ENCODE measurements around the gene GBE1.

GBE1 gene

DNA sequence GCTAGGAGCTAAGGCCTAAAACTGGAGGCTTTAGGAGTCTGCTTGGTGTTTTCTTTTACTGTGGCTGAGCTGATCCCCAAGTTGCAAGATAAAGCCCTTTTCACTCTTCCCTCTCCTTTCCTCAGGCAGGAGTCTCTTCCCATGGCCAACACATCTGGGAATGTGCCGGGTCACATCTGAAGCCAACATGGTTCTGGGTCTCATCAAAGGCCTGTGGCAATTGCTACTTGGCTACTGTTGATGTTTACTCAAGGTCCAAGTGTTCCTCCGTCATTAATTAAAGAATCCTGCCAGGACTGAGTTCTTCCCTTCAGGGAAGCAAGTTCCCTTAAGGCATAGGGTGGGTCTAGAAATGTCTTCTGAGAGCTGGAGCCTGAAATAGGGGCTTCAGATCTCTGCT is 230.2 kb downstream of the GBE1 start:
- H3K27me3 ChIP-seq (replicated peaks): no peaks in the 10 kb centered on the region
- TF ChIP-seq, protein P1, sequence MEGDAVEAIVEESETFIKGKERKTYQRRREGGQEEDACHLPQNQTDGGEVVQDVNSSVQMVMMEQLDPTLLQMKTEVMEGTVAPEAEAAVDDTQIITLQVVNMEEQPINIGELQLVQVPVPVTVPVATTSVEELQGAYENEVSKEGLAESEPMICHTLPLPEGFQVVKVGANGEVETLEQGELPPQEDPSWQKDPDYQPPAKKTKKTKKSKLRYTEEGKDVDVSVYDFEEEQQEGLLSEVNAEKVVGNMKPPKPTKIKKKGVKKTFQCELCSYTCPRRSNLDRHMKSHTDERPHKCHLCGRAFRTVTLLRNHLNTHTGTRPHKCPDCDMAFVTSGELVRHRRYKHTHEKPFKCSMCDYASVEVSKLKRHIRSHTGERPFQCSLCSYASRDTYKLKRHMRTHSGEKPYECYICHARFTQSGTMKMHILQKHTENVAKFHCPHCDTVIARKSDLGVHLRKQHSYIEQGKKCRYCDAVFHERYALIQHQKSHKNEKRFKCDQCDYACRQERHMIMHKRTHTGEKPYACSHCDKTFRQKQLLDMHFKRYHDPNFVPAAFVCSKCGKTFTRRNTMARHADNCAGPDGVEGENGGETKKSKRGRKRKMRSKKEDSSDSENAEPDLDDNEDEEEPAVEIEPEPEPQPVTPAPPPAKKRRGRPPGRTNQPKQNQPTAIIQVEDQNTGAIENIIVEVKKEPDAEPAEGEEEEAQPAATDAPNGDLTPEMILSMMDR (IDR thresholded peaks at IDR 0.05; ENCODE audit: low read depth, low read length, missing control alignments): no peak

DNA sequence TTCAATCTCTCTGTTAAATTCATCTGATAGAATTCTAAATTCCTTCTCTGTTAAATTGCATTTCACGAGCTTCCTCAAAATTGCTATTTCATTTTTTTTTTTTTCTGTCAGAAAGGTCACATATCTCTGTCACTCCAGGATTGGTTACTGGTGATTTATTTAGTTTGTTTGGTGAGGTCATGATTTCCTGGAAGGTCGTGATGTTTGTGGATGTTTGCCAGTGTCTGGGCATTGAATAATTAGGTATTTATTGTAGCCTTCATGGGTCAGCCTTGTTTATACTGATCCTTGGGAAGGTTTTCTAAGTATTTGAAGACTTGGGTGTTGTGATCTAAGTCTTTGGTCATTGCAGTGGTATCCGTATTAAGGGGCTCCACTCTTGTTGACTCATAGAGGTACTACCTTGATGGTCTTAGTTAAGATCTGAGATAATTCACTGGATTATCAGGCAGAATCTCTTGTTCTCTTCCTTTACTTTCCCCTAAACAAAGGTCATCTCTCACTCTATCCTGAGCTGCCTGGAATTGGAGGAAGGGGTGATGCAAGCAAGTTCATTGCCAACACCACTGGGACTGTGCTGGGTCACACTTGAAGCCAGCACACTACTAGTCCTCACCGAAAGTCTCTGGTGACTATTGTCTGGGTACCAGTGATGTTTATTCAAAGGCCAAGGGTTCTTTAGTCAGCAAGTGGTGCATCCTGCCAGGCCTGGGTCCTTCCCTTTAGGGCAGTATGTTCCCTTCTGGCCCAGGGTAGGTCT is 231.1 kb downstream of the GBE1 start:
- in situ Hi-C loops (cut with HindIII; ENCODE audit: low pct_ligation_motif_present, low sequenced_read_pairs): no loop called here
- Histone ChIP-seq H3K27ac (no peak overlapping the region), H3K27me3 (replicated peaks) (no peaks in the 10 kb centered on the region), H3K36me3 (replicated peaks) (no peaks in the 10 kb centered on the region), H3K4me3 (ENCODE audit: low read depth, low read length) (no peak overlapping the region)
- no peak for DNase-seq
- TF ChIP-seq, protein P1 (IDR thresholded peaks at IDR 0.05; ENCODE audit: low read depth, low read length, missing control alignments): no peak

More for the DNA sequence above, 230.2 kb downstream of the GBE1 start:
- DNase-seq: no peak
- H3K36me3 ChIP-seq (replicated peaks): no peaks in the 10 kb centered on the region
- H3K4me3 ChIP-seq (ENCODE audit: low read depth, low read length): no peak overlapping the region
- in situ Hi-C loops (cut with HindIII; ENCODE audit: low pct_ligation_motif_present, low sequenced_read_pairs): no loop called here
- no peak overlapping the region for H3K27ac ChIP-seq

DNA sequence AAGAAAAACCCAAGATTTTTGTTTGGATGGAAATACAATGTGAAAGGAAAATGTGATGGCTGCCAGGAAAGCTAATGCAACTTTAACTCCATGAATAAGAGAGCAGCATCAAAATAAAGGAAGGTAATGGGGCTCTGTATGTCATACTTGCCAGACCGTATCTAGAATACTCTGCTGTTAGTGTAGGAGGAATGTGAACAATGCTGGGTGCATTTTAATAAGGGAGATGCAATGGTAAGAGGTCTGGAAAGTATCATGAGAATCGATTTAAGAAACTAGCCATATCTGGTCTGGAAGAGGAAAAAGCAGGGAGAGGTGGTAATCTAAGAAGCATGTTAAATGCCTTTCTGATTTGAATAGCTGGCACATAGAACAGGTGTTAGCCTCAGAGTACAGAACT is 239.6 kb downstream of the GBE1 start:
- Histone ChIP-seq H3K27me3 (replicated peaks) (no peaks in the 10 kb centered on the region), H3K36me3 (replicated peaks) (no peaks in the 10 kb centered on the region), H3K4me3 (ENCODE audit: low read depth, low read length) (no peak overlapping the region), H3K27ac (no peak overlapping the region)
- no peak for DNase-seq
- in situ Hi-C loops (cut with HindIII; ENCODE audit: low pct_ligation_motif_present, low sequenced_read_pairs): no loop called here
- TF ChIP-seq, protein P1 (IDR thresholded peaks at IDR 0.05; ENCODE audit: low read depth, low read length, missing control alignments): no peak

DNA sequence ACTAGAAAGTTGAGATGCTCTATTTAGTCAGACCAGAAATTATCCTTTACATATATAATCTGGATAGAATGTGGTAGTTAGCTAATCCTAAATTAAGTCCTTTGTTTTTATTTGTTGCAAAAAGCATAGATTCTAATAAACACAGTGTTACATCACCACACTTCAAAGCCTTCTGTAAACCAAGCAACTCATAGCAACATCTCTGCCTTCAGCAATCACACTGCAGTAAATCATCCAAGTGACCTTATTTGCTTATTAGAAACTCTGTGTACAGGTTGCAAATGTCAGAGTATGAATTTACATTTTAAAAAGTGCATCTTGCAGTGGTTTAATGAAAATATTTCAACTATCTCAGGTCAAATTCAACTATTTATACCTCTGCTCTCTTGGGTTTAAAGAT is 242.5 kb downstream of the GBE1 start:
- Histone ChIP-seq H3K27ac (no peak overlapping the region), H3K4me3 (ENCODE audit: low read depth, low read length) (no peak overlapping the region), H3K36me3 (replicated peaks) (no peaks in the 10 kb centered on the region), H3K27me3 (replicated peaks) (no peaks in the 10 kb centered on the region)
- DNase-seq: no peak
- TF ChIP-seq, protein P1 (IDR thresholded peaks at IDR 0.05; ENCODE audit: low read depth, low read length, missing control alignments): no peak
- in situ Hi-C loops (cut with HindIII; ENCODE audit: low pct_ligation_motif_present, low sequenced_read_pairs): no loop called here

DNA sequence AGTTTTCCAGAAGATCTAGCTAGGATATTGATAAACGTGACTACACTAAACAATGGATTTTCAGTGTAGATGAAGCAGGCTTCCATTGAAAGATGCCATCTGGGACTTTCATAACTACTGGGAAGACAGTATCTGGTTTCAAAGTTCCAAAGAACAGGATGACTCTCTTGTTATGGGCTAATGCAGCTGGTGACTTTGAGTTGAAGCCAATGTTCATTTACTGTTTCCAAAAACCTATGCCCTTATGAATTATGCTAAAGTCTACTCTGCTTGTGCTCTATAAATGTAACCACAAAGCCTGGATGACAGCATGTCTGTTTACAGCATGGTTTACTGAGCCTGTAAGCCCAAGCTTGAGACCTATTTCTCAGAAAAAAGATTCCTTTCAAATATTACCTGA is 245.4 kb downstream of the GBE1 start:
- Histone ChIP-seq H3K27me3 (replicated peaks) (no peaks in the 10 kb centered on the region), H3K4me3 (ENCODE audit: low read depth, low read length) (no peak overlapping the region), H3K27ac (no peak overlapping the region), H3K36me3 (replicated peaks) (no peaks in the 10 kb centered on the region)
- in situ Hi-C loops (cut with HindIII; ENCODE audit: low pct_ligation_motif_present, low sequenced_read_pairs): no loop called here
- TF ChIP-seq, protein P1 (IDR thresholded peaks at IDR 0.05; ENCODE audit: low read depth, low read length, missing control alignments): no peak
- DNase-seq: no peak

DNA sequence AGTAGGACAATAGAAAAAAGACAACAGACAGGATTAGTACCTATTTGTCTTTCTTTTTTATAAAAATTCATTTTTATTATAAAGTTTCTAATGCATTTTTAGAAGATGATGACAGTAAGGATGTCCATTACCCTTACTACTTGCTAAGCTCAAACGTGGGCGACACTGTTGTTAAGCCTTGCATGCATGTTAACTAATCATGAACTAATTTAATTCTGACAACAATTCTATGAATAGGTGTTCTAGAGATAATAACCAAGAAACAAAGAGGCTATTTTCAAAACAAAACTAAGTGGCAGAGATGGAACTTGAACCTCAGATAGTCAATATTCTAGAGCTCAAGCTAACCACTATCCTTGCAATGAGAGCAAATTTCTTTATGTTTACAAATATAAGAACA is 247.9 kb downstream of the GBE1 start:
- in situ Hi-C loops (cut with HindIII; ENCODE audit: low pct_ligation_motif_present, low sequenced_read_pairs): no loop called here
- H3K27me3 ChIP-seq (replicated peaks): no peaks in the 10 kb centered on the region
- H3K4me3 ChIP-seq (ENCODE audit: low read depth, low read length): no peak overlapping the region
- no peak for DNase-seq
- TF ChIP-seq, protein P1 (IDR thresholded peaks at IDR 0.05; ENCODE audit: low read depth, low read length, missing control alignments): no peak
- H3K27ac ChIP-seq: no peak overlapping the region
- H3K36me3 ChIP-seq (replicated peaks): no peaks in the 10 kb centered on the region
